Neural progenitor cell (in vitro differentiated cells): ENCODE results near the gene TRUB1. TPM values are rescaled to one million over a fixed set of nuclear protein-coding genes. Genes with fewer than 3 reads are reported as not detected.

Source experiments
- DNase-seq: peaks from one replicate; pipeline ENCODE4 v3.0.0-alpha.2; 2016; ENCODE audit warnings: low spot score
- H2AFZ ChIP-seq: fragments of 200-600 bp; sonication (generic); replicated peaks from 2 replicates; pipeline ENCODE4 v1.6.1; 2016; ENCODE audit warnings: antibody characterized with exemption
- H3F3A ChIP-seq: fragments of 200-600 bp; sonication (generic); 2 replicates; pipeline ENCODE4 v1.6.1; 2016; ENCODE audit warnings: antibody characterized with exemption, low read depth
- H3K27ac ChIP-seq: fragments of 200-600 bp; sonication (generic); 2 replicates; pipeline ENCODE4 v1.5.1; 2016; ENCODE audit warnings: mild to moderate bottlenecking
- H3K27me3 ChIP-seq: fragments of 200-600 bp; sonication (generic); 2 replicates; pipeline ENCODE4 v1.6.1; 2016; ENCODE audit warnings: mild to moderate bottlenecking, moderate library complexity
- H3K36me3 ChIP-seq: fragments of 200-600 bp; sonication (generic); 2 replicates; pipeline ENCODE4 v1.5.1; 2016
- H3K4me1 ChIP-seq: fragments of 200-600 bp; sonication (generic); 2 replicates; pipeline ENCODE4 v1.6.1; 2016; ENCODE audit warnings: mixed run types
- H3K4me2 ChIP-seq: fragments of 200-600 bp; sonication (generic); 2 replicates; pipeline ENCODE4 v1.6.1; 2016
- H3K4me3 ChIP-seq: fragments of 200-600 bp; sonication (generic); 2 replicates; pipeline ENCODE4 v1.5.1; 2016
- H3K79me2 ChIP-seq: fragments of 200-600 bp; sonication (generic); 2 replicates; pipeline ENCODE4 v1.6.1; 2016; ENCODE audit warnings: low read depth
- H3K9ac ChIP-seq: fragments of 200-600 bp; sonication (generic); 2 replicates; pipeline ENCODE4 v1.6.1; 2016
- H3K9me3 ChIP-seq: fragments of 200-600 bp; sonication (generic); 2 replicates; pipeline ENCODE4 v1.5.1; 2016; ENCODE audit warnings: low read depth
- H4K20me1 ChIP-seq: fragments of 200-600 bp; sonication (generic); 2 replicates; pipeline ENCODE4 v1.6.1; 2016; ENCODE audit warnings: low read depth
- H3K27ac Mint-ChIP-seq: 3 replicates; pipeline ENCODE4 v1.8.0; 2021; ENCODE audit warnings: mixed read lengths
- H3K27me3 Mint-ChIP-seq: 2 replicates; pipeline ENCODE4 v1.8.0; 2022; ENCODE audit warnings: low read depth, mild to moderate bottlenecking, inconsistent platforms, moderate library complexity, mixed read lengths; ENCODE audit not compliant: insufficient read depth
- H3K36me3 Mint-ChIP-seq: 3 replicates; pipeline ENCODE4 v1.8.0; 2021; ENCODE audit warnings: mixed read lengths
- H3K4me1 Mint-ChIP-seq: 3 replicates; pipeline ENCODE4 v1.8.0; 2021; ENCODE audit warnings: mixed read lengths
- H3K4me3 Mint-ChIP-seq: 3 replicates; pipeline ENCODE4 v1.8.0; 2021; ENCODE audit warnings: mild to moderate bottlenecking, moderate library complexity, mixed read lengths
- H3K9me3 Mint-ChIP-seq: 3 replicates; pipeline ENCODE4 v1.8.0; 2020; ENCODE audit warnings: mixed read lengths
- EZH2 ChIP-seq: fragments of 200-600 bp; sonication (generic); IDR thresholded peaks from 2 replicates; pipeline ENCODE4 v1.6.1; 2017; ENCODE audit warnings: antibody characterized with exemption, mild to moderate bottlenecking, moderate library complexity
- EZH2phosphoT487 ChIP-seq: fragments of 200-600 bp; sonication (generic); IDR thresholded peaks from 2 replicates; pipeline ENCODE4 v1.6.1; 2017; ENCODE audit warnings: antibody characterized with exemption
- small RNA-seq: library from RNA; depleted of rRNA; stranded (forward); fragments of <200 nt; gene quantifications from one replicate; pipeline ENCODE3, GENCODE V24; 2015
- total RNA-seq: library from RNA; depleted of rRNA; stranded (reverse); fragments of >200 nt; gene quantifications from 2 replicates; pipeline ENCODE4 v1.2.3, GENCODE V29; 2015; ENCODE audit warnings: low replicate concordance
- TF ChIP-seq, protein P1 (sequence below): fragments of 200-600 bp; sonication (generic); IDR thresholded peaks from 2 replicates; pipeline ENCODE4 v1.5.1; 2017; ENCODE audit warnings: antibody characterized with exemption, mild to moderate bottlenecking

TRUB1 gene
- total RNA-seq, 1 donor from 2014 or later, result 41.9 TPM

DNA sequence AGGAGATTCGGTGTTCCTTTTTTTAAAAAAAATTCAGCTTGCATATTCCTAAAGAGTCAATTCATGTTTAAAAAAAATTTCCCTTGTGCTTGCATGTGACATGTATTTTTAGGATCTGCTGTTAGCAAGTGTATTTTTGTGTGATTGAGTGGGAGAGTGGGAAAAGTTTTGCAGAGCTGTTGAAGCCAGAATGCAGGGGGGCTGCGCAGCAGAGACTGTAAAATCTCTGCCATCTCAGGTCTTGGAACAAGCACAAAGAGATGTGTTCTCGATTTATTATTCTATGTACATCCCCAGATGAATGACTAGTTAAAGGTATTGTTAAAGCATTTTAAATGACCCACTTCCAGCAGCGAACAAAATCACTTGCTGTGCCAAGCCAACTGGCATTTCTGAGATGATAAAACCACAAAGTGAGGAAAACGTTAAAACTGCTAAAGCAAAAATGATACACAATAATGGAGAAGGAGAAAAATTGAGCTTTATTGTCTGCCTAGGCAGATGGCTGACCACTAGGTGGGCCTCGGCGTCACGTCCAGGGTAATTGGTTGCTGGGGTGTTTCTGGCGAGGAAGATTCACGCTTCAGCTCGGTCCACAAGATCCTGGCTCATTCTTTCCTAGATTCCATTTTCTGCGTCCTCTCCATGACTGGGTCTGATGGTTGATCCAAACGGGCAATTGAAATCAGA lies 88.2 kb downstream of the TRUB1 start:
- Histone ChIP-seq H3F3A (no peaks in the 10 kb centered on the region), H3K27me3 (no peaks in the 10 kb centered on the region), H3K27ac (no peak overlapping the region), H3K4me2 (no peak overlapping the region), H3K9ac (no peak overlapping the region), H3K9me3 (no peaks in the 10 kb centered on the region), H4K20me1 (no peaks in the 10 kb centered on the region), H3K4me3 (no peak overlapping the region), H3K36me3 (no peaks in the 10 kb centered on the region), H2AFZ (no peak overlapping the region), H3K4me1 (peaks cover 10% of the 10 kb centered on the region), H3K79me2 (no peaks in the 10 kb centered on the region)
- Mint-ChIP-seq H3K9me3 (no peaks in the 10 kb centered on the region), H3K4me3 (no peak overlapping the region), H3K27me3 (peaks cover 2% of the 10 kb centered on the region), H3K36me3 (no peaks in the 10 kb centered on the region), H3K27ac (no peak overlapping the region), H3K4me1 (peaks cover 19% of the 10 kb centered on the region)
- no peak for DNase-seq
- TF ChIP-seq EZH2phosphoT487, result no peak
- TF ChIP-seq, protein P1, sequence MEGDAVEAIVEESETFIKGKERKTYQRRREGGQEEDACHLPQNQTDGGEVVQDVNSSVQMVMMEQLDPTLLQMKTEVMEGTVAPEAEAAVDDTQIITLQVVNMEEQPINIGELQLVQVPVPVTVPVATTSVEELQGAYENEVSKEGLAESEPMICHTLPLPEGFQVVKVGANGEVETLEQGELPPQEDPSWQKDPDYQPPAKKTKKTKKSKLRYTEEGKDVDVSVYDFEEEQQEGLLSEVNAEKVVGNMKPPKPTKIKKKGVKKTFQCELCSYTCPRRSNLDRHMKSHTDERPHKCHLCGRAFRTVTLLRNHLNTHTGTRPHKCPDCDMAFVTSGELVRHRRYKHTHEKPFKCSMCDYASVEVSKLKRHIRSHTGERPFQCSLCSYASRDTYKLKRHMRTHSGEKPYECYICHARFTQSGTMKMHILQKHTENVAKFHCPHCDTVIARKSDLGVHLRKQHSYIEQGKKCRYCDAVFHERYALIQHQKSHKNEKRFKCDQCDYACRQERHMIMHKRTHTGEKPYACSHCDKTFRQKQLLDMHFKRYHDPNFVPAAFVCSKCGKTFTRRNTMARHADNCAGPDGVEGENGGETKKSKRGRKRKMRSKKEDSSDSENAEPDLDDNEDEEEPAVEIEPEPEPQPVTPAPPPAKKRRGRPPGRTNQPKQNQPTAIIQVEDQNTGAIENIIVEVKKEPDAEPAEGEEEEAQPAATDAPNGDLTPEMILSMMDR, result no peak
- TF ChIP-seq EZH2, result no peak

DNA sequence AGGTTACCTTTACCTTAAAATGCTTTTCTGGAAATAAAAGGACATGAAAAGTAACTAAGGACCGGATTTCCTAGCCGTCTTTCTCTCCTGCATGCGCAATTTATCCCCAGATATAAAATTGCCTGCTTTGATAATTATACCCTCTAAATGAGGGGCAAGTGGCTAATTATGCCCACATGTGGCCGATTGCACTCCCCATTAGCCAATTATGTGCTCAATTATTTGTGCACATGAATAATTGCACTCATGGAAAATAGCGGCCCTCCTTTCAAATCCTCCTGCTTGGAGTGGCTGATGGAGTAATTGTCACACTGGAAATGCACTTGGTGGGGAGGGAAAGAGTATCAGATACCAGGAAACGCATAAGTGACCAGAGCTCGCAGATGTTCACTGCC lies 88.7 kb downstream of the TRUB1 start:
- Mint-ChIP-seq H3K27me3 (peaks cover 2% of the 10 kb centered on the region), H3K4me1 (peaks cover 19% of the 10 kb centered on the region), H3K27ac (no peak overlapping the region), H3K4me3 (no peak overlapping the region), H3K36me3 (no peaks in the 10 kb centered on the region), H3K9me3 (no peaks in the 10 kb centered on the region)
- H3K27ac ChIP-seq, result no peak overlapping the region
- no peak overlapping the region for H3K9ac ChIP-seq
- no peaks in the 10 kb centered on the region for H3F3A ChIP-seq
- no peaks in the 10 kb centered on the region for H3K36me3 ChIP-seq
- H4K20me1 ChIP-seq, result no peaks in the 10 kb centered on the region
- DNase-seq, result no peak
- H3K4me2 ChIP-seq, result no peak overlapping the region
- no peak overlapping the region for H2AFZ ChIP-seq
- no peaks in the 10 kb centered on the region for H3K27me3 ChIP-seq
- H3K4me3 ChIP-seq, result no peak overlapping the region
- H3K9me3 ChIP-seq, result no peaks in the 10 kb centered on the region
- no peak for TF ChIP-seq EZH2
- TF ChIP-seq, protein P1, result no peak
- TF ChIP-seq EZH2phosphoT487, result no peak
- H3K4me1 ChIP-seq, result peaks cover 10% of the 10 kb centered on the region
- no peaks in the 10 kb centered on the region for H3K79me2 ChIP-seq

Small RNA genes lying within 50 kb of the gene (small RNA-seq; reads per million reads assigned to genes)
- not detected for gene RNU6-1121P

Other genes starting within 250 kb of the TRUB1 start
- gene FHIP2A, start 116.4 kb upstream of the TRUB1 start, total RNA-seq, result 24.1 and 28.2 TPM in 2 replicates
- gene ATRNL1, start 155.2 kb downstream of the TRUB1 start, total RNA-seq, result 6.9 and 16.4 TPM in 2 replicates